Neural progenitor cell (in vitro differentiated cells): ENCODE data around the gene EHD2.

Experiments
- EZH2 ChIP-seq: fragments of 200-600 bp; sonication (generic); IDR thresholded peaks from 2 replicates; pipeline ENCODE4 v1.6.1; 2017; ENCODE audit warnings: antibody characterized with exemption, mild to moderate bottlenecking, moderate library complexity
- EZH2phosphoT487 ChIP-seq: fragments of 200-600 bp; sonication (generic); IDR thresholded peaks from 2 replicates; pipeline ENCODE4 v1.6.1; 2017; ENCODE audit warnings: antibody characterized with exemption
- TF ChIP-seq, protein P1 (sequence below): fragments of 200-600 bp; sonication (generic); IDR thresholded peaks from 2 replicates; pipeline ENCODE4 v1.5.1; 2017; ENCODE audit warnings: antibody characterized with exemption, mild to moderate bottlenecking

DNA sequence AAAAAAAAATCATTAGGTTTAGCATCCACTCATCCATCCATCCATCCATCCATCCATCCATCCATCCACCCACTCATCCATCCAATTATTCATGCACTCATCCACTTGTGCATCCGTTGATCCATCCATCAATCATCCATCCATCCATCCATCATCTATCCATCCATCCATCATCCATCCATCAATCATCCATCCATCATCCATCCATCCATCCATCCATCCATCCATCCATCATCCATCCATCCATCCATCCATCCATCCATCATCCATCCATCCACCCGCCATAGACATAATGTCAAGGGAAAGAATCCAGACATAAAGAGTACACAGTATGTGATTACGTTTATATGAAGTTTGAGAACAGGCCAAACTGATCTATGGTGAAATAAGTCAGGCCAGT, 56.3 kb downstream of the EHD2 start:
- TF ChIP-seq, protein P1, sequence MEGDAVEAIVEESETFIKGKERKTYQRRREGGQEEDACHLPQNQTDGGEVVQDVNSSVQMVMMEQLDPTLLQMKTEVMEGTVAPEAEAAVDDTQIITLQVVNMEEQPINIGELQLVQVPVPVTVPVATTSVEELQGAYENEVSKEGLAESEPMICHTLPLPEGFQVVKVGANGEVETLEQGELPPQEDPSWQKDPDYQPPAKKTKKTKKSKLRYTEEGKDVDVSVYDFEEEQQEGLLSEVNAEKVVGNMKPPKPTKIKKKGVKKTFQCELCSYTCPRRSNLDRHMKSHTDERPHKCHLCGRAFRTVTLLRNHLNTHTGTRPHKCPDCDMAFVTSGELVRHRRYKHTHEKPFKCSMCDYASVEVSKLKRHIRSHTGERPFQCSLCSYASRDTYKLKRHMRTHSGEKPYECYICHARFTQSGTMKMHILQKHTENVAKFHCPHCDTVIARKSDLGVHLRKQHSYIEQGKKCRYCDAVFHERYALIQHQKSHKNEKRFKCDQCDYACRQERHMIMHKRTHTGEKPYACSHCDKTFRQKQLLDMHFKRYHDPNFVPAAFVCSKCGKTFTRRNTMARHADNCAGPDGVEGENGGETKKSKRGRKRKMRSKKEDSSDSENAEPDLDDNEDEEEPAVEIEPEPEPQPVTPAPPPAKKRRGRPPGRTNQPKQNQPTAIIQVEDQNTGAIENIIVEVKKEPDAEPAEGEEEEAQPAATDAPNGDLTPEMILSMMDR: no peak
- TF ChIP-seq EZH2phosphoT487 (no peak), EZH2 (no peak)
